H9 (cell line): Measurements from ENCODE around the gene LIN7C. TPM values are rescaled to one million over a fixed set of nuclear protein-coding genes. Genes with fewer than 3 reads are reported as not detected.

Source experiments
- DNase-seq: peaks from one replicate; pipeline ENCODE4 v3.0.0-alpha.2; 2017
- H2AFZ ChIP-seq: one replicate; pipeline ENCODE4 v1.6.1; 2013; ENCODE audit warnings: mild to moderate bottlenecking, low read length, control low read depth, moderate library complexity
- H2AK5ac ChIP-seq: 2 replicates; pipeline ENCODE4 v1.6.1; 2013; ENCODE audit warnings: low read length, control low read depth, mixed read lengths; ENCODE audit not compliant: insufficient read length
- H2BK120ac ChIP-seq: one replicate; pipeline ENCODE4 v1.6.1; 2013; ENCODE audit warnings: low read depth, mild to moderate bottlenecking, low read length, control low read depth, inconsistent platforms; ENCODE audit not compliant: poor library complexity, severe bottlenecking
- H2BK12ac ChIP-seq: 2 replicates; pipeline ENCODE4 v1.6.1; 2013; ENCODE audit warnings: low read length, control low read depth, mixed read lengths, low read depth; ENCODE audit not compliant: insufficient read length
- H2BK15ac ChIP-seq: 2 replicates; pipeline ENCODE4 v1.6.1; 2013; ENCODE audit warnings: low read depth, low read length, control low read depth
- H2BK20ac ChIP-seq: one replicate; pipeline ENCODE4 v1.6.1; 2013; ENCODE audit warnings: low read depth, mild to moderate bottlenecking, low read length, control low read depth, inconsistent platforms; ENCODE audit not compliant: poor library complexity, severe bottlenecking
- H2BK5ac ChIP-seq: 2 replicates; pipeline ENCODE4 v1.6.1; 2013; ENCODE audit warnings: low read length, control low read depth, mixed read lengths; ENCODE audit not compliant: insufficient read length
- H3K14ac ChIP-seq: 2 replicates; pipeline ENCODE4 v1.6.1; 2013; ENCODE audit warnings: low read length, control low read depth; ENCODE audit not compliant: insufficient read depth
- H3K18ac ChIP-seq: 2 replicates; pipeline ENCODE4 v1.6.1; 2013; ENCODE audit warnings: low read depth, mild to moderate bottlenecking, mixed read lengths, low read length, control low read depth; ENCODE audit not compliant: insufficient read length
- H3K23ac ChIP-seq: 2 replicates; pipeline ENCODE4 v1.6.1; 2013; ENCODE audit warnings: low read length, control low read depth, mixed read lengths, low read depth; ENCODE audit not compliant: insufficient read length
- H3K23me2 ChIP-seq: 2 replicates; pipeline ENCODE4 v1.6.1; 2013; ENCODE audit warnings: low read depth, mild to moderate bottlenecking, mixed read lengths, low read length, control low read depth; ENCODE audit not compliant: insufficient read length, poor library complexity, severe bottlenecking
- H3K27ac ChIP-seq: 2 replicates; pipeline ENCODE4 v1.5.1; 2013; ENCODE audit warnings: low read length, control low read depth, mixed read lengths, low read depth; ENCODE audit not compliant: insufficient read length
- H3K27me3 ChIP-seq: 2 replicates; pipeline ENCODE4 v1.6.1; 2013; ENCODE audit warnings: low read length, control low read depth, inconsistent platforms; ENCODE audit not compliant: insufficient read depth
- H3K4ac ChIP-seq: 2 replicates; pipeline ENCODE4 v1.6.1; 2013; ENCODE audit warnings: low read depth, mild to moderate bottlenecking, control low read depth, inconsistent platforms, low read length, moderate library complexity
- H3K4me1 ChIP-seq: 2 replicates; pipeline ENCODE4 v1.6.1; 2013; ENCODE audit warnings: low read length, control low read depth, inconsistent platforms; ENCODE audit not compliant: insufficient read depth
- H3K4me2 ChIP-seq: 2 replicates; pipeline ENCODE4 v1.6.1; 2013; ENCODE audit warnings: low read length, control low read depth, mixed read lengths; ENCODE audit not compliant: insufficient read length, insufficient read depth
- H3K56ac ChIP-seq: 2 replicates; pipeline ENCODE4 v1.6.1; 2013; ENCODE audit warnings: low read depth, mild to moderate bottlenecking, mixed read lengths, low read length, control low read depth; ENCODE audit not compliant: insufficient read length
- H3K79me1 ChIP-seq: 2 replicates; pipeline ENCODE4 v1.6.1; 2013; ENCODE audit warnings: low read depth, mild to moderate bottlenecking, moderate library complexity, low read length, control low read depth, inconsistent platforms; ENCODE audit not compliant: insufficient read depth, poor library complexity, severe bottlenecking
- H3K79me2 ChIP-seq: 2 replicates; pipeline ENCODE4 v1.6.1; 2013; ENCODE audit warnings: low read length, control low read depth, inconsistent platforms; ENCODE audit not compliant: insufficient read depth
- H3K9ac ChIP-seq: 2 replicates; pipeline ENCODE4 v1.6.1; 2013; ENCODE audit warnings: low read length, control low read depth, mixed read lengths; ENCODE audit not compliant: insufficient read length; ENCODE audit errors: extremely low read depth
- H3K9me3 ChIP-seq: one replicate; pipeline ENCODE4 v1.6.1; 2013; ENCODE audit warnings: low read depth, low read length, inconsistent platforms; ENCODE audit not compliant: control insufficient read depth
- H3T11ph ChIP-seq: one replicate; pipeline ENCODE4 v1.6.1; 2013; ENCODE audit warnings: mild to moderate bottlenecking, low read length, control low read depth, inconsistent platforms
- H4K20me1 ChIP-seq: one replicate; pipeline ENCODE4 v1.6.1; 2013; ENCODE audit not compliant: control insufficient read depth, insufficient read length, insufficient read depth
- H4K5ac ChIP-seq: 2 replicates; pipeline ENCODE4 v1.6.1; 2013; ENCODE audit warnings: low read depth, mild to moderate bottlenecking, mixed read lengths, low read length, control low read depth; ENCODE audit not compliant: insufficient read length
- H4K8ac ChIP-seq: replicated peaks from 2 replicates; pipeline ENCODE4 v1.6.1; 2013; ENCODE audit warnings: low read length, control low read depth, mixed read lengths, low read depth; ENCODE audit not compliant: insufficient read length
- H4K91ac ChIP-seq: 2 replicates; pipeline ENCODE4 v1.6.1; 2013; ENCODE audit warnings: low read depth, mild to moderate bottlenecking, moderate library complexity, mixed read lengths, low read length, control low read depth; ENCODE audit not compliant: insufficient read length
- H3K27ac Mint-ChIP-seq, 3 experiments: 2 replicates in 2 of 3; 3 replicates in 1 of 3; pipeline ENCODE4 v1.8.0; 2020 to 2021; ENCODE audit warnings: mixed read lengths in 3 of 3, mild to moderate bottlenecking in 1 of 3, moderate library complexity in 1 of 3
- H3K27me3 Mint-ChIP-seq: 2 replicates; pipeline ENCODE4 v1.8.0; 2021; ENCODE audit warnings: low read depth, mild to moderate bottlenecking, moderate library complexity, mixed read lengths
- H3K36me3 Mint-ChIP-seq, 3 experiments: 2 replicates in 2 of 3; 3 replicates in 1 of 3; pipeline ENCODE4 v1.8.0; 2020 to 2021; ENCODE audit warnings: low read depth in 3 of 3, mixed read lengths in 3 of 3; ENCODE audit not compliant: insufficient read depth in 1 of 3
- H3K4me1 Mint-ChIP-seq, 2 experiments: 2 replicates each; pipeline ENCODE4 v1.8.0; 2020; ENCODE audit warnings: mixed read lengths in 2 of 2
- H3K4me3 Mint-ChIP-seq, 2 experiments: 2 replicates in 1 of 2; 3 replicates in 1 of 2; pipeline ENCODE4 v1.8.0; 2020 to 2021; ENCODE audit warnings: mild to moderate bottlenecking in 2 of 2, mixed read lengths in 2 of 2, moderate library complexity in 1 of 2
- H3K9me3 Mint-ChIP-seq, 2 experiments: 2 replicates in 1 of 2; 3 replicates in 1 of 2; pipeline ENCODE4 v1.8.0; 2020; ENCODE audit warnings: mild to moderate bottlenecking in 2 of 2, mixed read lengths in 2 of 2, moderate library complexity in 1 of 2
- CTCF ChIP-seq: fragments of 200-600 bp; sonication (generic); conservative IDR thresholded peaks from 3 replicates; pipeline ENCODE4 v1.8.0; 2021; ENCODE audit warnings: antibody characterized with exemption, mild to moderate bottlenecking
- WGBS: extraction: QIAGEN DNeasy Blood & Tissue Kit; methylation state at CpG from one replicate; pipeline ENCODE4 v1.1.7; 2013; ENCODE audit warnings: missing lambda C conversion rate, low lambda C conversion rate, mixed read lengths; ENCODE audit not compliant: insufficient read length; ENCODE audit errors: extremely low coverage; 5-methylcytosine and 5-hydroxymethylcytosine counted together
- total RNA-seq: library from RNA; stranded (reverse); gene quantifications from 2 replicates; pipeline ENCODE4 v1.2.1, GENCODE V29; 2021

LIN7C gene
- total RNA-seq, 1 experiment from 2014 or later = 40.0 TPM

GRCh38 chr11:27552341-27552740 is 45.8 kb upstream of the LIN7C start:
- Histone ChIP-seq H4K91ac (no peak overlapping the region), H3K18ac (no peak overlapping the region), H2BK12ac (no peak overlapping the region), H4K5ac (no peak overlapping the region), H3K4me1 (no peaks in the 10 kb centered on the region), H4K20me1 (no peaks in the 10 kb centered on the region), H2AK5ac (no peak overlapping the region), H3K9me3 (no peaks in the 10 kb centered on the region), H3K9ac (no peak overlapping the region), H3K27me3 (no peaks in the 10 kb centered on the region), H3K27ac (no peak overlapping the region), H2BK5ac (no peak overlapping the region), H3K23me2 (no peaks in the 10 kb centered on the region), H3T11ph (no peak overlapping the region), H3K56ac (no peak overlapping the region), H2BK120ac (no peak overlapping the region), H2AFZ (no peak overlapping the region), H2BK15ac (no peak overlapping the region), H3K23ac (no peak overlapping the region), H3K14ac (no peak overlapping the region), H3K79me2 (no peaks in the 10 kb centered on the region), H3K4me2 (no peak overlapping the region), H3K4ac (no peak overlapping the region), H4K8ac (no peak overlapping the region), H3K79me1 (no peaks in the 10 kb centered on the region), H2BK20ac (no peak overlapping the region)
- no peak for DNase-seq
- Mint-ChIP-seq H3K9me3 (no peaks in the 10 kb centered on the region), H3K4me1 (peaks cover 0 to 4% of the 10 kb centered on the region in 2 experiments; a peak in 2 of 4 replicates), H3K36me3 (no peaks in the 10 kb centered on the region), H3K4me3 (no peak overlapping the region), H3K27me3 (peaks cover 2% of the 10 kb centered on the region; the same call in 1 of the 2 replicates), H3K27ac (no peak overlapping the region)
- no CpG with 5 or more reads among the region's 2 CpGs for WGBS
- TF ChIP-seq CTCF = no peak
